NT2/D1 (cell line): Measurements from ENCODE around the gene GATA6.

ENCODE experiments used
- DNase-seq: peaks from one replicate; pipeline ENCODE4 v3.0.0-alpha.2; 2011; ENCODE audit warnings: low read depth, low spot score
- H3K27me3 ChIP-seq: 2 replicates; pipeline ENCODE4 v1.6.0; 2011; ENCODE audit warnings: mild to moderate bottlenecking; ENCODE audit not compliant: insufficient read length, insufficient read depth
- H3K36me3 ChIP-seq: 2 replicates; pipeline ENCODE4 v1.6.1; 2011; ENCODE audit warnings: mild to moderate bottlenecking, low read length, mixed read lengths; ENCODE audit not compliant: insufficient read depth, insufficient read length
- H3K4me1 ChIP-seq: 2 replicates; pipeline ENCODE4 v1.5.1; 2011; ENCODE audit not compliant: insufficient read depth, insufficient read length
- H3K4me3 ChIP-seq: 2 replicates; pipeline ENCODE4 v1.5.1; 2011; ENCODE audit warnings: low read depth; ENCODE audit not compliant: insufficient read length
- H3K9ac ChIP-seq: 2 replicates; pipeline ENCODE4 v1.6.0; 2011; ENCODE audit warnings: low read depth; ENCODE audit not compliant: insufficient read length
- H3K9me3 ChIP-seq: 2 replicates; pipeline ENCODE4 v1.5.1; 2011; ENCODE audit warnings: mild to moderate bottlenecking, low read length; ENCODE audit not compliant: insufficient read depth
- SUZ12 ChIP-seq: IDR thresholded peaks from 2 replicates; pipeline ENCODE4 v1.6.1; 2011; ENCODE audit not compliant: insufficient read length, insufficient read depth; ENCODE audit errors: extremely low read depth
- YY1 ChIP-seq: IDR thresholded peaks from 2 replicates; pipeline ENCODE4 v1.6.1; 2011; ENCODE audit not compliant: insufficient read length, insufficient read depth
- ZNF274 ChIP-seq: IDR thresholded peaks from 2 replicates; pipeline ENCODE4 v1.6.1; 2011; ENCODE audit warnings: mild to moderate bottlenecking, low read depth, low read length

Gene GATA6

DNA sequence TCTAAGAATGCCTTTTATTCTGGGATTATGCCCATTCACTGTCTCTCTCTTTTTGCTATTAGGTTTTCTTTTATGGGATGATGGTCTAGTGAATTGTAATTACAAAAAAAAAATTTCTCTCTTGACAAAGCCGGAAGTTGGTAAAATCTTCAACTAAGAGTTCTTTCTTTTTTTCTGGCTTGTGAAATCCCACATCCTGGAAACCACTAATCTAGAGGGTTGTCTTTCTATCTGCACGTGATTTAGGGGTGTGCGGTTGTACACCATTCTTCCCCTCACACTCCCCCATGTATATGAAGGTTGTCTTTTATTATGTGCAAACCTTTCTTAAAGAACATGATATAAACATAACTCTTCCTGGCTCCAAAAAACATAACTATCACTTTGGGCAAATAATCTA is 52.0 kb downstream of the GATA6 start:
- no peak for DNase-seq
- Histone ChIP-seq H3K4me1 (peaks cover 2% of the 10 kb centered on the region), H3K4me3 (no peak overlapping the region), H3K27me3 (peaks cover 8% of the 10 kb centered on the region), H3K9ac (no peak overlapping the region), H3K36me3 (no peaks in the 10 kb centered on the region), H3K9me3 (no peaks in the 10 kb centered on the region)
- TF ChIP-seq YY1, result no peak
- no peak for TF ChIP-seq SUZ12
- TF ChIP-seq ZNF274, result no peak

DNA sequence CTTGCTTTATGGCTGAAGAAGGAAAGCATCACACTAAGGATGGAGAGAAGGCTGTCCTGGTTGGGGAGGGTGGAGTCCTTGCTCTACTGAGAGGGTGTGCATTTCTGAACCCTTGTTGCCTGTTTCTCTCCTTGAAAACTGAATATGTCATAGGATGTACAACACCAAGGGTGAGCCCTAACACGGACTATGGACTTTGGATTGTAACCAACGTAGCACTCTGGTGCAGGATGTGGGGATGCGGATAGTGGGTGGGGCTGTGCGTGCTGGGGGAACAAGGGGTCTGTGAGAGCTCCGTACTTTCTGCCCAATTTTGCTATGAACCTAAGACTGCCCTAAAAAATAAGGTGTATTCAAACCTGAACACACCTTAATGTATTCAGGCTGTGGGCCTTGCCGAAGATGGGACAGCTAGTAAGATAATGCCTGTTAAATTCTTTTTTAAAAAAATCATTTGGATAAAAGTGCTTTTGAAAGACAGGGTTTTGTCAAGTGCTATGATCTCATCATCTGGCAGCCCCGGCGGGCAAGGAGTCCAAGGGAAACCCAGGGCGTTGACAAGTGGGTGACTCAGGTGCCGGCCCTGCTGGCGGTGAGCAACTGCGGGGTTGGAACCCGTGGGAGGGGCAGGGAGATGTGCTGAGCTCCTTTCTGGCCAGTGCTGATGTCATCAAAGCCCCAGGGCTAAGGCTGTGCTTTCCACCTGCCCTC is 54.0 kb downstream of the GATA6 start:
- Histone ChIP-seq H3K4me1 (peaks cover 2% of the 10 kb centered on the region), H3K4me3 (no peak overlapping the region), H3K27me3 (peaks cover 8% of the 10 kb centered on the region), H3K9me3 (no peaks in the 10 kb centered on the region), H3K36me3 (no peaks in the 10 kb centered on the region), H3K9ac (no peak overlapping the region)
- TF ChIP-seq SUZ12, result no peak
- no peak for TF ChIP-seq ZNF274
- no peak for TF ChIP-seq YY1
- no peak for DNase-seq

DNA sequence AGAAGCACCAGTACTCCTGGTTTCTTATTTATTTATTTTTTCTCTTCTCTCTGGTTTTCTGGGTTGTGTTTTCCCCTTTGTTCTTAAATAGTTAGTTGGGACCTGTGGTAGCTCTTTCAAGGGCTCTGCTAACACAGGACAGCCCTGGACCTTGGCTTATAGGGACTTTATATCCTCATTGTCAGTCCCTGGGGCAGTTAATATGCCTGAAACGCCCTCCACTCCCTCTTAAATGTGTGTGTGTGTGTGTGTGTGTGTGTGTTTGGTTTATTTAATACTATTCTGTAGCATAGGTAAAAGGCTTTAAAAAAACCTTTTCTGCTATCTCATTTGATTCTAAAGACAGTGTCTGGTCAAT is 54.6 kb downstream of the GATA6 start:
- H3K4me3 ChIP-seq, result no peak overlapping the region
- H3K27me3 ChIP-seq, result peaks cover 8% of the 10 kb centered on the region
- DNase-seq, result no peak
- TF ChIP-seq SUZ12, result no peak
- no peak for TF ChIP-seq ZNF274
- TF ChIP-seq YY1, result no peak
- peaks cover 2% of the 10 kb centered on the region for H3K4me1 ChIP-seq
- H3K9me3 ChIP-seq, result no peaks in the 10 kb centered on the region
- H3K9ac ChIP-seq, result no peak overlapping the region
- no peaks in the 10 kb centered on the region for H3K36me3 ChIP-seq

GRCh38 chr18:22224339-22224738 is 55.0 kb downstream of the GATA6 start:
- DNase-seq, result no peak
- H3K4me1 ChIP-seq, result peaks cover 2% of the 10 kb centered on the region
- no peaks in the 10 kb centered on the region for H3K9me3 ChIP-seq
- no peak for TF ChIP-seq SUZ12
- TF ChIP-seq YY1, result no peak
- no peak for TF ChIP-seq ZNF274
- H3K36me3 ChIP-seq, result no peaks in the 10 kb centered on the region
- H3K4me3 ChIP-seq, result no peak overlapping the region
- H3K27me3 ChIP-seq, result peaks cover 8% of the 10 kb centered on the region
- no peak overlapping the region for H3K9ac ChIP-seq

DNA sequence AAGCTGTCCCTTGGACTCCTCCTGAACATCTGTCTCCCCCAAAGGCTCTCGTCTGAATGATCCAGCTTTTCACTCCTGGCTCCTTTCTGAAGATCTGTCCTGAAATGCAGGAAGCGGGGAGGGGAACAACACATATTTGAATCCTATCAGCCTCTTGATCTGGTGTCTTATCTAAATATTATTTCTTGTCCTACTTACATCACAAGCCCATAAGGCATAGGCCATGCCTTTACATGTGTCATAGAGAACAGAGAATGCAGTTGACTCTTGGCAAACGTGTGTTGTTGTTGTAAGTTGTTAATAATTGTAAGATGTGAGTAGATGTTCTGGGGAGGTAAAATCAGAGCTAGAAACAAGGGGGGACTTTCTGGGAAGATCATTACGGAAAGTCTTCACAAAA is 57.4 kb downstream of the GATA6 start:
- H3K27me3 ChIP-seq, result peaks cover 8% of the 10 kb centered on the region
- H3K9ac ChIP-seq, result no peak overlapping the region
- no peaks in the 10 kb centered on the region for H3K36me3 ChIP-seq
- no peak for DNase-seq
- H3K9me3 ChIP-seq, result no peaks in the 10 kb centered on the region
- peaks cover 2% of the 10 kb centered on the region for H3K4me1 ChIP-seq
- no peak for TF ChIP-seq SUZ12
- no peak for TF ChIP-seq YY1
- no peak for TF ChIP-seq ZNF274
- H3K4me3 ChIP-seq, result no peak overlapping the region

GRCh38 chr18:22228976-22229375 is 59.6 kb downstream of the GATA6 start:
- H3K4me1 ChIP-seq, result peaks cover under 1% of the 10 kb centered on the region
- DNase-seq, result no peak
- H3K4me3 ChIP-seq, result no peak overlapping the region
- no peaks in the 10 kb centered on the region for H3K27me3 ChIP-seq
- no peaks in the 10 kb centered on the region for H3K9me3 ChIP-seq
- TF ChIP-seq ZNF274, result no peak
- no peak for TF ChIP-seq YY1
- no peak for TF ChIP-seq SUZ12
- no peaks in the 10 kb centered on the region for H3K36me3 ChIP-seq
- no peak overlapping the region for H3K9ac ChIP-seq

DNA sequence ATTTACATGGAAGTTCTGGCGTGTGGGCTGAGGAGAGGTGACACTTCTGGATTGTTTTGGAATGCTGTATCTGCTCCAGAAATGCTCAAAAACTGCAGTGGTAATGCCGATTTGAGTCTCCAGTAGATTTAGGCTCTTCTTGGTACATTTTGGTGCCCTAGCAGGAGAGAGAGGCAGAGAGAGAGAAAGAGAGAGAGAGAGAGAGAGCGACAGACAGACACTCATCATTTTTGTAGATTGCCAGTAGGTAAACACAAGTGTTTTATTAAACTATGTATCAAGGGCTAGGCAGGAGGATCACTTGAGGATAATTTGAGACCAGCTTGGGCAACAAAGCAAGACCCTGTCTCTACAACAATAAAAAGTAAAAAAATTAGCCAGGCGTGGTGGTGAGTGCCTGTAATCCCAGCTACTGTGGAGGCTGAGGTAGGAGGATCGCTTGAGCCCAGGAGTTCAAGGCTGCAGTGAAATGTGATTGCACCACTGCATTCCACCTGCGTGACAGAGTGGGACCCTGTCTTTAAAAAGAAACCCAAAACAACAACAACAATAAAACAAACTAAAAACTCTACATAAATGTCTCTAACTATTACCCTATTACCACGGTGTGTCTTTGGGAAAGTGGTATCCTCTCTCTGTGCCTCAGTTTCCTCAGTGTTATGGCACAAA is 60.2 kb downstream of the GATA6 start:
- DNase-seq, result no peak
- no peak overlapping the region for H3K9ac ChIP-seq
- no peaks in the 10 kb centered on the region for H3K36me3 ChIP-seq
- no peaks in the 10 kb centered on the region for H3K9me3 ChIP-seq
- H3K27me3 ChIP-seq, result no peaks in the 10 kb centered on the region
- no peaks in the 10 kb centered on the region for H3K4me1 ChIP-seq
- H3K4me3 ChIP-seq, result no peak overlapping the region
- TF ChIP-seq ZNF274, result no peak
- TF ChIP-seq YY1, result no peak
- TF ChIP-seq SUZ12, result no peak
